Heart right ventricle (tissue), 16 donors: Measurements from ENCODE around the gene CUL4A. TPM values are rescaled to one million over a fixed set of nuclear protein-coding genes. Genes with fewer than 3 reads are reported as not detected.
"Not testable (repeated sequence)": the region's sequence is repeated elsewhere in the genome, so short reads cannot be mapped to it uniquely, and the experiment has no call there.

Experiments
- ATAC-seq, 8 donors: fragments of 200-7000 bp; cut with Tn5 transposase; one replicate each; pipeline ENCODE4 v1.9.1; 2020; ENCODE audit warnings: mild to moderate bottlenecking in 8 of 8, moderate library complexity in 8 of 8, moderate number of reproducible peaks in 1 of 8
- DNase-seq, 2 donors: peaks; one replicate each; pipeline ENCODE4 v3.0.0-alpha.2; 2020
- H3K27ac ChIP-seq, 10 donors: fragments of 200-600 bp; sonication (generic) in 2 of 10; one replicate each; pipeline versions ENCODE4 v1.5.0 to v1.8.0; 2020 to 2022; ENCODE audit warnings: mild to moderate bottlenecking in 3 of 10
- H3K27me3 ChIP-seq, 7 donors: fragments of 200-600 bp; one replicate each; pipeline ENCODE4 v1.8.0; 2021 to 2022; ENCODE audit warnings: mild to moderate bottlenecking in 2 of 7
- H3K36me3 ChIP-seq, 9 donors: fragments of 200-600 bp; sonication (generic) in 1 of 9; one replicate each; pipeline versions ENCODE4 v1.5.0 to v1.8.0; 2020 to 2022; ENCODE audit warnings: mild to moderate bottlenecking in 2 of 9
- H3K4me1 ChIP-seq, 9 donors: fragments of 200-600 bp; sonication (generic) in 1 of 9; one replicate each; pipeline versions ENCODE4 v1.5.0 to v1.8.0; 2020 to 2022; ENCODE audit warnings: mild to moderate bottlenecking in 4 of 9
- H3K4me3 ChIP-seq, 10 donors: fragments of 200-600 bp; sonication (generic) in 2 of 10; one replicate each; pipeline versions ENCODE4 v1.5.0 to v1.8.0; 2020 to 2022; ENCODE audit warnings: mild to moderate bottlenecking in 7 of 10, moderate library complexity in 2 of 10
- H3K9me3 ChIP-seq, 11 donors: fragments of 200-600 bp in 10 of 11; sonication (generic) in 2 of 11; one replicate each; pipeline versions ENCODE4 v1.5.0 to v1.8.0; 2013 to 2022; ENCODE audit warnings: mild to moderate bottlenecking in 2 of 11, control low read depth in 1 of 11, moderate library complexity in 1 of 11
- CTCF ChIP-seq, 9 donors: fragments of 200-600 bp; sonication (generic) in 2 of 9; IDR thresholded peaks; one replicate each; pipeline versions ENCODE4 v1.5.0 to v1.8.0; 2021 to 2022; ENCODE audit warnings: antibody characterized with exemption in 9 of 9, mild to moderate bottlenecking in 5 of 9, moderate library complexity in 1 of 9
- WGBS, 2 donors: extraction: QIAGEN DNeasy Blood & Tissue Kit; methylation state at CpG; one replicate each; pipeline ENCODE4 v1.1.7; 2013; ENCODE audit warnings: inconsistent platforms in 1 of 2; 5-methylcytosine and 5-hydroxymethylcytosine counted together
- intact Hi-C, 10 donors: fragments of 100-400 bp; cut with DNase I; formaldehyde crosslinking; loops; one replicate each; pipeline versions ENCODE4 v1.11.1 to v1.14.2; 2022
- polyA plus RNA-seq, 2 donors: library from polyadenylated mRNA; stranded (reverse); fragments of 200-250 nt; gene quantifications; one replicate each; pipeline ENCODE4 v1.2.3, GENCODE V29; 2013
- total RNA-seq, 10 donors: library from RNA; stranded (reverse); fragmentation: NEBNext Ultra II Directional in 3 of 10; extraction: Animal tissue kit (Norgen Biotek cat#: 25700) in 3 of 10; gene quantifications; one replicate each; pipeline versions ENCODE4 v1.2.1 to v1.2.4, GENCODE V29; 2021 to 2023
- donor health status: Arrhythmogenic right ventricular cardiomyopathy.
- donor health status: ischemic (EF 13 %, LVEDD 7.1; RV severe dilation, severe dysfunction).
- donor health status: healthy with polysubstance abuse.
- donor health status: DM: no; HTN: yes; CAD: no.
- donor health status: DM: no; HTN: no; CAD: no.
- donor health status: ischemic (EF 25% LVEDD 6.9; RV normal size, moderate dysfunction).
- donor health status: ischemic (EF 25% LVEDD 5.7; RV mildly dilated, moderate dysfunction).
- donor health status: healthy.
- donor health status: DM: yes; HTN: yes; CAD: no.
- donor health status: Ischemic cardiomyopathy.
- donor health status: ischemic (EF 35%, LVEDD 5.7; RV mildly dilated, moderate dysfunction).
- donor health status: nonischemic (EF 11% LVEDD 7.7; RV severe dilation, severe dysfunction).
- donor health status: DM: yes; HTN: yes; CAD: no.
- donor health status: PGD.
- donor health status: ischemic (EF 29% LVEDD 5.4; RV normal size, mild dysfunction).
- donor health status: nonischemic (EF 23%, LVEDD 6.1; RV moderate dilation, normal function).

CUL4A gene
- total and polyA plus RNA-seq, 12 donors: 35.8 to 141 (median 110) TPM

GRCh38 chr13:113238536-113238935 lies 29.1 kb downstream of the CUL4A start:
- Histone ChIP-seq H3K4me3 (no peak overlapping the region), H3K27me3 (no peaks in the 10 kb centered on the region), H3K27ac (no peak overlapping the region), H3K9me3 (no peaks in the 10 kb centered on the region), H3K36me3 (peaks cover 0 to 100% (median 29%) of the 10 kb centered on the region in 9 donors), H3K4me1 (no peaks in the 10 kb centered on the region)
- 72 to 84% methylated on average over 4 of the region's 4 CpGs for WGBS, 2 donors
- intact Hi-C loops: no loop called here
- ATAC-seq (no peak), DNase-seq (no peak)
- TF ChIP-seq CTCF (IDR thresholded peaks at IDR 0.05): no peak

GRCh38 chr13:113239357-113239756 lies 29.9 kb downstream of the CUL4A start:
- TF ChIP-seq CTCF (IDR thresholded peaks at IDR 0.05): no peak
- Histone ChIP-seq H3K4me1 (no peaks in the 10 kb centered on the region), H3K36me3 (peaks cover 0 to 100% (median 29%) of the 10 kb centered on the region in 9 donors), H3K4me3 (no peak overlapping the region), H3K9me3 (no peaks in the 10 kb centered on the region), H3K27me3 (no peaks in the 10 kb centered on the region), H3K27ac (no peak overlapping the region)
- DNase-seq (no peak), ATAC-seq (peak in 2 of 8 donors; percentile 26 to 42)
- intact Hi-C loops: no loop called here
- 91% methylated on average over 15 of the region's 15 CpGs for WGBS, 2 donors

- Histone ChIP-seq H3K27me3 (no peaks in the 10 kb centered on the region), H3K9me3 (no peaks in the 10 kb centered on the region), H3K36me3 (peaks cover 0 to 100% (median 36%) of the 10 kb centered on the region in 9 donors), H3K4me3 (no peak overlapping the region), H3K4me1 (no peaks in the 10 kb centered on the region), H3K27ac (no peak overlapping the region)
- intact Hi-C loops: no loop called here
- 89 to 90% methylated on average over 6 of the region's 6 CpGs for WGBS, 2 donors
- DNase-seq: no peak
- ATAC-seq: peak in 1 of 8 donors; percentile 25
- TF ChIP-seq CTCF (IDR thresholded peaks at IDR 0.05): no peak
These were observed 30.6 kb downstream of the CUL4A start for GRCh38 chr13:113239986-113240385.

- WGBS, 2 donors: 89 to 92% methylated on average over 8 of the region's 8 CpGs
- H3K9me3 ChIP-seq, H3K27me3 ChIP-seq, H3K4me3 ChIP-seq, intact Hi-C loops, ATAC-seq, H3K4me1 ChIP-seq, H3K27ac ChIP-seq, DNase-seq: not testable (repeated sequence)
- H3K36me3 ChIP-seq: peaks cover 0 to 100% (median 51%) of the 10 kb centered on the region in 9 donors
These were observed 32.2 kb downstream of the CUL4A start for GRCh38 chr13:113241623-113242022.

- no peak overlapping the region for H3K27ac ChIP-seq
These were observed 34.4 kb downstream of the CUL4A start for GRCh38 chr13:113243847-113244246.

More at GRCh38 chr13:113243847-113244246, 34.4 kb downstream of the CUL4A start:
- H3K9me3 ChIP-seq: no peaks in the 10 kb centered on the region
- no peaks in the 10 kb centered on the region for H3K27me3 ChIP-seq
- no peaks in the 10 kb centered on the region for H3K4me1 ChIP-seq
- 79 to 80% methylated on average over 6 of the region's 6 CpGs for WGBS, 2 donors
- DNase-seq: no peak
- H3K4me3 ChIP-seq: no peak overlapping the region
- ATAC-seq: no peak
- H3K36me3 ChIP-seq: peaks cover 0 to 100% (median 59%) of the 10 kb centered on the region in 9 donors
- intact Hi-C loops: no loop called here
- no peak for TF ChIP-seq CTCF (IDR thresholded peaks at IDR 0.05)
